GM12878 (cell line): ENCODE results near the gene CDKL2. TPM values are rescaled to one million over a fixed set of nuclear protein-coding genes. Genes with fewer than 3 reads are reported as not detected.
A peak's percentile ranks its signal among the peaks of the same experiment; 100 is the strongest.

Experiments
- ATF7 ChIP-seq: fragments of 450-650 bp; IDR thresholded peaks from 2 replicates; pipeline ENCODE4 v1.6.1; 2016; ENCODE audit warnings: low read depth, mild to moderate bottlenecking
- CBFB ChIP-seq: IDR thresholded peaks from 2 replicates; pipeline ENCODE4 v1.6.1; 2016; ENCODE audit warnings: antibody characterized with exemption, low read depth
- CHD1 ChIP-seq: IDR thresholded peaks from 2 replicates; pipeline ENCODE4 v1.6.1; 2012; ENCODE audit warnings: low read depth, low read length, improper control_type of control experiment
- ETV6 ChIP-seq, 2 experiments: fragments of 450-650 bp in 1 of 2; IDR thresholded peaks in 1 of 2; conservative IDR thresholded peaks in 1 of 2; 2 replicates each; pipeline ENCODE4 v1.6.1; 2014; ENCODE audit warnings: antibody characterized with exemption in 1 of 2, borderline replicate concordance in 1 of 2, low read depth in 1 of 2, mild to moderate bottlenecking in 1 of 2, moderate library complexity in 1 of 2
- EZH2 ChIP-seq: IDR thresholded peaks from 2 replicates; pipeline ENCODE4 v1.6.1; 2012; ENCODE audit warnings: low read depth, mild to moderate bottlenecking, control low read depth, inconsistent platforms, low read length, borderline replicate concordance; ENCODE audit not compliant: control insufficient read depth
- HDAC6 ChIP-seq: fragments of 200-600 bp; sonication (generic); IDR thresholded peaks from one replicate; pipeline ENCODE4 v1.8.0; 2017; ENCODE audit warnings: antibody characterized with exemption; ENCODE audit not compliant: unreplicated experiment
- JUNB ChIP-seq: IDR thresholded peaks from 2 replicates; pipeline ENCODE4 v1.6.1; 2016; ENCODE audit warnings: antibody characterized with exemption, mild to moderate bottlenecking
- LARP7 ChIP-seq: fragments of 450-650 bp; IDR thresholded peaks from 2 replicates; pipeline ENCODE4 v1.6.1; 2017; ENCODE audit warnings: mild to moderate bottlenecking
- MXI1 ChIP-seq: fragments of 150-350 bp; IDR thresholded peaks from 2 replicates; pipeline ENCODE4 v1.6.1; 2011; ENCODE audit warnings: low read depth, mild to moderate bottlenecking, inconsistent platforms, low read length, improper control_type of control experiment
- NR2F1 ChIP-seq: fragments of 450-650 bp; conservative IDR thresholded peaks from 2 replicates; pipeline ENCODE4 v1.6.1; 2017; ENCODE audit warnings: mild to moderate bottlenecking
- POU2F2 ChIP-seq: IDR thresholded peaks from 3 replicates; pipeline ENCODE4 v1.6.1; 2011; ENCODE audit warnings: low read depth, mild to moderate bottlenecking, low read length, borderline replicate concordance
- RUNX3 ChIP-seq: IDR thresholded peaks from 2 replicates; pipeline ENCODE4 v1.6.1; 2012; ENCODE audit warnings: low read length, inconsistent platforms
- SIN3A ChIP-seq: IDR thresholded peaks from 2 replicates; pipeline ENCODE4 v1.6.1; 2012; ENCODE audit warnings: low read depth, low read length, improper control_type of control experiment
- SIX5 ChIP-seq: IDR thresholded peaks from 2 replicates; pipeline ENCODE4 v1.6.1; 2011; ENCODE audit warnings: mild to moderate bottlenecking, low read depth, low read length, moderate library complexity; ENCODE audit not compliant: severe bottlenecking
- SP1 ChIP-seq: IDR thresholded peaks from one replicate; pipeline ENCODE4 v1.6.1; 2011; ENCODE audit warnings: low read depth, low read length
- SPI1 ChIP-seq: IDR thresholded peaks from 2 replicates; pipeline ENCODE4 v1.6.1; 2011; ENCODE audit warnings: low read depth, mild to moderate bottlenecking, low read length, moderate library complexity, borderline replicate concordance; ENCODE audit not compliant: insufficient read depth
- SREBF1 ChIP-seq: IDR thresholded peaks from 2 replicates; pipeline ENCODE4 v1.6.1; 2012; ENCODE audit warnings: mild to moderate bottlenecking, low read length
- TARDBP ChIP-seq: IDR thresholded peaks from 2 replicates; pipeline ENCODE4 v1.6.1; 2016; ENCODE audit warnings: borderline replicate concordance
- TBL1XR1 ChIP-seq: IDR thresholded peaks from 2 replicates; pipeline ENCODE4 v1.6.1; 2012; ENCODE audit warnings: low read depth, low read length, improper control_type of control experiment
- ZZZ3 ChIP-seq: IDR thresholded peaks from 2 replicates; pipeline ENCODE4 v1.6.1; 2011; ENCODE audit warnings: low read depth; ENCODE audit not compliant: control insufficient read depth, insufficient read length
- polyA plus RNA-seq, 11 experiments: library from polyadenylated mRNA; depleted of rRNA in 4 of 11; unstranded in 6 of 11; stranded (reverse) in 5 of 11; fragments of >200 nt; fragmentation: Nextera tagmentation in 4 of 11; fragmentation: Illumina TruSeq in 1 of 11; extraction: Ambion mirVana in 4 of 11; extraction: Trizol in 1 of 11; gene quantifications; 1 replicate in 1 of 11; 2 replicates in 10 of 11; pipeline versions ENCODE4 v1.2.1 to v1.2.3, GENCODE V29; 2011 to 2016; ENCODE audit warnings: inconsistent platforms in 2 of 11, missing spikeins in 2 of 11, low read depth in 1 of 11
- total RNA-seq, 4 experiments: library from RNA; depleted of rRNA in 3 of 4; stranded (reverse); fragments of >200 nt in 3 of 4; fragmentation: Illumina TruSeq in 1 of 4; extraction: Trizol in 1 of 4; gene quantifications; 2 replicates each; pipeline versions ENCODE4 v1.2.1 to v1.2.3, GENCODE V29; 2013 to 2021
- TF ChIP-seq, protein P1 (sequence below): fragments of 450-650 bp; IDR thresholded peaks from 2 replicates; pipeline ENCODE4 v1.6.1; 2016; ENCODE audit warnings: mild to moderate bottlenecking, moderate library complexity, borderline replicate concordance
- TF ChIP-seq, protein P2 (sequence below): IDR thresholded peaks from 2 replicates; pipeline ENCODE4 v1.6.1; 2012; ENCODE audit warnings: low read depth, low read length, improper control_type of control experiment
- TF ChIP-seq, protein P3 (sequence below): IDR thresholded peaks from 2 replicates; pipeline ENCODE4 v1.6.1; 2011; ENCODE audit warnings: borderline replicate concordance, low read depth, mild to moderate bottlenecking, moderate library complexity, low read length; ENCODE audit not compliant: insufficient read depth, poor library complexity, severe bottlenecking

Gene CDKL2
- total and polyA plus RNA-seq, 10 of the 15 experiments (the other 5 are each of a cell fraction or from before 2014, with no cell fraction given) = 0.05 to 0.24 (median 0.06) TPM; not detected in 7

DNA sequence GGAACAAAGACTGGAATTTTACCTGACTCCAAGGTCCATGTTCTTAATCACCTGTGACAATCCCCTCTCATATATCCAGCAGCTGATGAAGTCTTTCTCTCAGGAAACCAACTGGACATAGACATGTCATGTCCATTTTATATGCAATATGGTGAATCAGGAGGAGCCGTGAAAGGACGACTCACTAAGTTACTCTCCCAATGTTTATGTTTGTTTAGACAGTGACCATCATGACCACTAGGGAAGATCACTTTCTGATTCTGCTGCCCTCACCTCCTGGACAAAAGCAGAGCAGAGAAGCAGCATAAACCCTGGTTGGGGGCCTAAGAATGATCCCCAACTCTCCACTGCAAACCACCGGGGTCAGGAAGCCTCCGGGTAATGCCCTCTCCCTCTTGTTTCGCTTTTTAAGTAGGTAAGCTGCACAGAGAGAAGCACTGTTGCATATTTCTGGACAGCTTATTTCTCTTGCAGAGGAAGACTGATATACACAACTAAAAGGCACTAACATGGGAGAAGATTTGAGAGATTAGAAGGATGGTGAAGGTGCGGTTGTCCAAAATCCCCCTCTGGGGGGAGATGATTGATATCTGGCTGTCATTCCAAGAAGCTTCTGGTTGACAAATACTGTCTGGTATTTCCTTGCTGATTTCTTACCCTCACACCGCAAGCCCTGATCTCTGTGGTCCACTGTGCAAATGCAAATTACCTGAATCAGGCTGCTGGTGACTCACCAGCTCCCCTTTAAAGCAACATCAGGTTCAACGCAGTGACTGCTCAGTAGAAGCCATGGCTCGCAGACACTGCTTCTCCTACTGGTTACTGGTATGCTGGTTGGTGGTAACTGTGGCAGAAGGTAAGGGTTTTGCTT is 74.8 kb downstream of the CDKL2 start, which contains the start of gene ODAPH (continued):
- TF ChIP-seq, protein P1, sequence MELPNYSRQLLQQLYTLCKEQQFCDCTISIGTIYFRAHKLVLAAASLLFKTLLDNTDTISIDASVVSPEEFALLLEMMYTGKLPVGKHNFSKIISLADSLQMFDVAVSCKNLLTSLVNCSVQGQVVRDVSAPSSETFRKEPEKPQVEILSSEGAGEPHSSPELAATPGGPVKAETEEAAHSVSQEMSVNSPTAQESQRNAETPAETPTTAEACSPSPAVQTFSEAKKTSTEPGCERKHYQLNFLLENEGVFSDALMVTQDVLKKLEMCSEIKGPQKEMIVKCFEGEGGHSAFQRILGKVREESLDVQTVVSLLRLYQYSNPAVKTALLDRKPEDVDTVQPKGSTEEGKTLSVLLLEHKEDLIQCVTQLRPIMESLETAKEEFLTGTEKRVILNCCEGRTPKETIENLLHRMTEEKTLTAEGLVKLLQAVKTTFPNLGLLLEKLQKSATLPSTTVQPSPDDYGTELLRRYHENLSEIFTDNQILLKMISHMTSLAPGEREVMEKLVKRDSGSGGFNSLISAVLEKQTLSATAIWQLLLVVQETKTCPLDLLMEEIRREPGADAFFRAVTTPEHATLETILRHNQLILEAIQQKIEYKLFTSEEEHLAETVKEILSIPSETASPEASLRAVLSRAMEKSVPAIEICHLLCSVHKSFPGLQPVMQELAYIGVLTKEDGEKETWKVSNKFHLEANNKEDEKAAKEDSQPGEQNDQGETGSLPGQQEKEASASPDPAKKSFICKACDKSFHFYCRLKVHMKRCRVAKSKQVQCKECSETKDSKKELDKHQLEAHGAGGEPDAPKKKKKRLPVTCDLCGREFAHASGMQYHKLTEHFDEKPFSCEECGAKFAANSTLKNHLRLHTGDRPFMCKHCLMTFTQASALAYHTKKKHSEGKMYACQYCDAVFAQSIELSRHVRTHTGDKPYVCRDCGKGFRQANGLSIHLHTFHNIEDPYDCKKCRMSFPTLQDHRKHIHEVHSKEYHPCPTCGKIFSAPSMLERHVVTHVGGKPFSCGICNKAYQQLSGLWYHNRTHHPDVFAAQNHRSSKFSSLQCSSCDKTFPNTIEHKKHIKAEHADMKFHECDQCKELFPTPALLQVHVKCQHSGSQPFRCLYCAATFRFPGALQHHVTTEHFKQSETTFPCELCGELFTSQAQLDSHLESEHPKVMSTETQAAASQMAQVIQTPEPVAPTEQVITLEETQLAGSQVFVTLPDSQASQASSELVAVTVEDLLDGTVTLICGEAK = no peak
- no peak for TF ChIP-seq TBL1XR1
- TF ChIP-seq SIX5 = no peak
- TF ChIP-seq ATF7 = no peak
- TF ChIP-seq SREBF1 = no peak
- no peak for TF ChIP-seq LARP7
- TF ChIP-seq POU2F2 = peak; percentile 86; the same call in 2 of the 3 replicates
- TF ChIP-seq, protein P2, sequence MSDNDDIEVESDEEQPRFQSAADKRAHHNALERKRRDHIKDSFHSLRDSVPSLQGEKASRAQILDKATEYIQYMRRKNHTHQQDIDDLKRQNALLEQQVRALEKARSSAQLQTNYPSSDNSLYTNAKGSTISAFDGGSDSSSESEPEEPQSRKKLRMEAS = no peak
- no peak for TF ChIP-seq TARDBP
- 0 out of 2 replicates have a peak, but pooled peaks have one; percentile 39 for TF ChIP-seq CBFB
- TF ChIP-seq MXI1 = no peak
- TF ChIP-seq, protein P3, sequence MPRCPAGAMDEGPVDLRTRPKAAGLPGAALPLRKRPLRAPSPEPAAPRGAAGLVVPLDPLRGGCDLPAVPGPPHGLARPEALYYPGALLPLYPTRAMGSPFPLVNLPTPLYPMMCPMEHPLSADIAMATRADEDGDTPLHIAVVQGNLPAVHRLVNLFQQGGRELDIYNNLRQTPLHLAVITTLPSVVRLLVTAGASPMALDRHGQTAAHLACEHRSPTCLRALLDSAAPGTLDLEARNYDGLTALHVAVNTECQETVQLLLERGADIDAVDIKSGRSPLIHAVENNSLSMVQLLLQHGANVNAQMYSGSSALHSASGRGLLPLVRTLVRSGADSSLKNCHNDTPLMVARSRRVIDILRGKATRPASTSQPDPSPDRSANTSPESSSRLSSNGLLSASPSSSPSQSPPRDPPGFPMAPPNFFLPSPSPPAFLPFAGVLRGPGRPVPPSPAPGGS = no peak
- TF ChIP-seq RUNX3 = peak; percentile 84
- no peak for TF ChIP-seq ZZZ3
- no peak for TF ChIP-seq SIN3A
- TF ChIP-seq HDAC6 = no peak
- no peak for TF ChIP-seq ETV6 (conservative IDR thresholded peaks at IDR 0.05 in 1 of 2, IDR thresholded peaks at IDR 0.05 in 1 of 2; ENCODE audit: borderline replicate concordance in 1 of 2, low read depth in 1 of 2)
- TF ChIP-seq NR2F1 = 0 out of 2 replicates have a peak, but pooled peaks have one; percentile 43
- no peak for TF ChIP-seq JUNB
- no peak for TF ChIP-seq EZH2
- TF ChIP-seq SPI1 = no peak
- no peak for TF ChIP-seq CHD1
- no peak for TF ChIP-seq SP1
